Cardiac muscle cell (in vitro differentiated cells and primary cell): ENCODE data around the gene ATP11A. TPM values are rescaled to one million over a fixed set of nuclear protein-coding genes. Genes with fewer than 3 reads are reported as not detected.
A peak's percentile ranks its signal among the peaks of the same experiment; 100 is the strongest.

Experiments
- DNase-seq, 2 donors: peaks; one replicate each; pipeline versions ENCODE4 v3.0.0 to v3.0.0-alpha.2; 2010 to 2017; ENCODE audit warnings: low read depth in 1 of 2, low spot score in 1 of 2
- H3K27ac ChIP-seq: fragments of 200-600 bp; sonication (generic); 2 replicates; pipeline ENCODE4 v1.5.1; 2016
- H3K27me3 ChIP-seq: fragments of 200-600 bp; sonication (generic); 2 replicates; pipeline ENCODE4 v1.6.0; 2016; ENCODE audit warnings: control low read depth
- H3K36me3 ChIP-seq: fragments of 200-600 bp; sonication (generic); 2 replicates; pipeline ENCODE4 v1.5.1; 2016; ENCODE audit warnings: control low read depth
- H3K4me1 ChIP-seq: fragments of 200-600 bp; sonication (generic); 2 replicates; pipeline ENCODE4 v1.8.1; 2017; ENCODE audit warnings: low read depth, mild to moderate bottlenecking, mixed run types
- H3K4me3 ChIP-seq: fragments of 200-600 bp; sonication (generic); 2 replicates; pipeline ENCODE4 v1.5.1; 2016; ENCODE audit warnings: mild to moderate bottlenecking
- H3K9me3 ChIP-seq: fragments of 200-600 bp; sonication (generic); 2 replicates; pipeline ENCODE4 v1.5.1; 2017; ENCODE audit warnings: low read depth, mild to moderate bottlenecking, control low read depth
- CTCF ChIP-seq: IDR thresholded peaks from 2 replicates; pipeline ENCODE4 v1.5.1; 2012; ENCODE audit warnings: low read depth, mild to moderate bottlenecking, low read length
- polyA plus RNA-seq: library from polyadenylated mRNA; unstranded; fragments of >200 nt; fragmentation: Nextera tagmentation; extraction: Ambion mirVana; gene quantifications from 2 replicates; pipeline ENCODE4 v1.2.1, GENCODE V29; 2016
- total RNA-seq: library from RNA; depleted of rRNA; stranded (reverse); fragments of >200 nt; gene quantifications from 2 replicates; pipeline ENCODE4 v1.2.3, GENCODE V29; 2016

ATP11A gene
- total and polyA plus RNA-seq, 2 experiments from 2014 or later: 38.0 to 42.9 TPM

DNA sequence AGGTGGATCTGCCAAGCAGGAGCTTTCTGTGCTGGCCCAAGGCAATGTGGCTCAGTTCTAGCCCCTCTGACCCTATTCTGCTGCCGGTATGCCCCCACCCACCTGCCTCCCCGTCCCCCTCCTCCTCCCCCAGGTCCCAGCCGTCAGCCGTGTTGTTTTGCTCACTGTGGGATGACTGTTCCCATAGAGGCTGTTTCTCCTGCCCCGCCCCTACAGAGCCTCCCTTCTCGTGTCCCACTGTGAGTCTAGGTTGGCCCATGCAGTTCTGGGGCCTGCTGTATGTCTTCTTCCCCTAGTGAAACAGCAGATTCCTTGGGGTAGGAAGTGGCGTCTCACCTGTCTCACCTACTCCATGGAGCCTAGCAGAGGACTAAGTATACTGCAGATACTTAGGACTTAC, 48.8 kb downstream of the ATP11A start:
- no peaks in the 10 kb centered on the region for H3K27me3 ChIP-seq
- H3K9me3 ChIP-seq: no peaks in the 10 kb centered on the region
- no peak overlapping the region for H3K27ac ChIP-seq
- TF ChIP-seq CTCF: no peak
- H3K4me1 ChIP-seq: peaks cover 48% of the 10 kb centered on the region
- no peaks in the 10 kb centered on the region for H3K36me3 ChIP-seq
- no peak for DNase-seq
- H3K4me3 ChIP-seq: no peak overlapping the region

GRCh38 chr13:112740502-112741131, 50.8 kb downstream of the ATP11A start:
- DNase-seq: peak; percentile 60 to 71
- TF ChIP-seq CTCF: no peak
- Histone ChIP-seq H3K36me3 (no peaks in the 10 kb centered on the region), H3K4me1 (peaks cover 43% of the 10 kb centered on the region), H3K4me3 (no peak overlapping the region), H3K9me3 (no peaks in the 10 kb centered on the region), H3K27ac (peak overlapping the region; percentile 73), H3K27me3 (no peaks in the 10 kb centered on the region)

DNA sequence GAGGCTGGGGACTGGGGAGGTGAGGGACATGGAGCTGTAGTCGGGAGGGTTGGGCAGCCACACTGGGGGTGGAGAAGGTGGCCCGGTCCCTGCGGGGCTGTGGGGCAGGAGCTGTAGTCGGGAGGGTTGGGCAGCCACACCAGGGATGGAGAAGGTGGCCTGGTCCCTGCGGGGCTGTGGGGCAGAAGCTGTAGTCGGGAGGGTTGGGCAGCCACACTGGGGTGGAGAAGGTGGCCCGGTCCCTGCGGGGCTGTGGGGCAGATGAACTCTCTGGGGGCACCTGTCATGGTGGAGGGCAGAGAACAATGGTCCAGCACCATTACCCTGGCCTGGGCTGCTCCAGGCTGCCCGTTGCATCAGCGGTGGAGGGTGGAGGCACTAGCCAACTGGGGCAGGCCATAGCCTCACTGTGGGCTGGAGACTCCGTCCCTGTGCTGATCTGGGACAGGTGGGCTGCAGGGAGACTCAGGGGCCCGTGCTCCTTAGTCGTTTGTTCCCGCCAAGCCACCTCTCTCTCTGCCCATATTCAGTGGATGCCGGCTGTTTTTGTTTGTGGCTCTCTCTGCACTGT, 51.4 kb downstream of the ATP11A start:
- H3K9me3 ChIP-seq: no peaks in the 10 kb centered on the region
- H3K36me3 ChIP-seq: no peaks in the 10 kb centered on the region
- H3K27me3 ChIP-seq: no peaks in the 10 kb centered on the region
- H3K4me1 ChIP-seq: peaks cover 37% of the 10 kb centered on the region
- no peak for TF ChIP-seq CTCF
- H3K4me3 ChIP-seq: no peak overlapping the region
- H3K27ac ChIP-seq: peak overlapping the region; percentile 73
- DNase-seq: no peak

GRCh38 chr13:112741835-112742570, 52.2 kb downstream of the ATP11A start:
- no peak for DNase-seq
- no peak overlapping the region for H3K4me3 ChIP-seq
- no peaks in the 10 kb centered on the region for H3K27me3 ChIP-seq
- H3K4me1 ChIP-seq: peaks cover 34% of the 10 kb centered on the region
- no peaks in the 10 kb centered on the region for H3K9me3 ChIP-seq
- H3K36me3 ChIP-seq: no peaks in the 10 kb centered on the region
- peak overlapping the region; percentile 73 for H3K27ac ChIP-seq
- no peak for TF ChIP-seq CTCF

- peak overlapping the region; percentile 40 for H3K27ac ChIP-seq
- TF ChIP-seq CTCF: no peak
- no peak for DNase-seq
- H3K27me3 ChIP-seq: no peaks in the 10 kb centered on the region
- H3K36me3 ChIP-seq: no peaks in the 10 kb centered on the region
- H3K4me1 ChIP-seq: peaks cover 34% of the 10 kb centered on the region
- H3K4me3 ChIP-seq: no peak overlapping the region
- H3K9me3 ChIP-seq: no peaks in the 10 kb centered on the region
Measured at GRCh38 chr13:112742583-112742982, 52.7 kb downstream of the ATP11A start.
